ENCODE measurements around the gene CREB3L2.

- no peak for TF ChIP-seq CTCF (conservative IDR thresholded peaks at IDR 0.05)
- TF ChIP-seq EZH2 (IDR thresholded peaks at IDR 0.05; ENCODE audit: low read depth) = no peak
These were observed 20.7 kb downstream of the CREB3L2 start for GRCh38 chr7:137981175-137981574.

Measured in PC-9 (cell line).